Measurements from ENCODE around the gene MED27. TPM values are rescaled to one million over a fixed set of nuclear protein-coding genes. Genes with fewer than 3 reads are reported as not detected.

MED27 gene
- total RNA-seq, 4 donors from 2014 or later, result 8.2 to 18.9 (median 11.8) TPM

DNA sequence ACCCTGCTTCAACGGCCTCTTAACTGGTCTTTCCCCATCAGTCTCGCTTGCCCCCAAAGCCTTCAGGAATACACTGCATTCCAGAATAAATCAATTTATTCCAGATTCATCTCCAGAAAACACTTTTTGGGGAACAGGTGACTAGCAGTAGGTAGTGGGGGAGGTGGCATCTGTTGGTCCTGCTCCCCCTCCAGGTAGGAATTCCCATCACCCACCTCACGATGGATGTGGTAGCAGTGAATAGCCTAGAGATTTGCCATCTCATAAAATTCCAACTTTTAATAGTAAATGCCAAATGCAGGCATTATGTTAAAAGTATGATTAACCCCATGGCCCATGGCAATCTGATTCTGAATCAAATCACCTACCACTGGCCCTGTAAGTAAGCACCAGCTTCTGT is 142.7 kb downstream of the MED27 start:
- Histone ChIP-seq H3K36me3 (peaks cover 0 to 52% (median 0%) of the 10 kb centered on the region in 3 donors), H3K4me1 (no peaks in the 10 kb centered on the region), H3K4me3 (no peak overlapping the region), H3K27me3 (no peaks in the 10 kb centered on the region), H3K27ac (no peak overlapping the region), H3K9me3 (peaks cover 0 to 14% (median 3%) of the 10 kb centered on the region in 4 donors)
- 85 to 92% methylated on average over 3 of the region's 3 CpGs for WGBS, 2 donors
- no peak for DNase-seq (ENCODE audit: low spot score in 2 of 2)
- no peak for TF ChIP-seq EP300 (IDR thresholded peaks at IDR 0.05)
- TF ChIP-seq POLR2A (IDR thresholded peaks at IDR 0.05), result no peak
- TF ChIP-seq, protein P1, sequence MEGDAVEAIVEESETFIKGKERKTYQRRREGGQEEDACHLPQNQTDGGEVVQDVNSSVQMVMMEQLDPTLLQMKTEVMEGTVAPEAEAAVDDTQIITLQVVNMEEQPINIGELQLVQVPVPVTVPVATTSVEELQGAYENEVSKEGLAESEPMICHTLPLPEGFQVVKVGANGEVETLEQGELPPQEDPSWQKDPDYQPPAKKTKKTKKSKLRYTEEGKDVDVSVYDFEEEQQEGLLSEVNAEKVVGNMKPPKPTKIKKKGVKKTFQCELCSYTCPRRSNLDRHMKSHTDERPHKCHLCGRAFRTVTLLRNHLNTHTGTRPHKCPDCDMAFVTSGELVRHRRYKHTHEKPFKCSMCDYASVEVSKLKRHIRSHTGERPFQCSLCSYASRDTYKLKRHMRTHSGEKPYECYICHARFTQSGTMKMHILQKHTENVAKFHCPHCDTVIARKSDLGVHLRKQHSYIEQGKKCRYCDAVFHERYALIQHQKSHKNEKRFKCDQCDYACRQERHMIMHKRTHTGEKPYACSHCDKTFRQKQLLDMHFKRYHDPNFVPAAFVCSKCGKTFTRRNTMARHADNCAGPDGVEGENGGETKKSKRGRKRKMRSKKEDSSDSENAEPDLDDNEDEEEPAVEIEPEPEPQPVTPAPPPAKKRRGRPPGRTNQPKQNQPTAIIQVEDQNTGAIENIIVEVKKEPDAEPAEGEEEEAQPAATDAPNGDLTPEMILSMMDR (IDR thresholded peaks at IDR 0.05), result no peak

GRCh38 chr9:131934673-131935072 is 145.0 kb downstream of the MED27 start:
- 95 to 96% methylated on average over 3 of the region's 3 CpGs for WGBS, 2 donors
- DNase-seq (ENCODE audit: low spot score in 2 of 2), result no peak
- Histone ChIP-seq H3K27me3 (no peaks in the 10 kb centered on the region), H3K9me3 (peaks cover 0 to 14% (median 3%) of the 10 kb centered on the region in 4 donors), H3K27ac (no peak overlapping the region), H3K4me3 (no peak overlapping the region), H3K4me1 (no peaks in the 10 kb centered on the region), H3K36me3 (peaks cover 0 to 52% (median 0%) of the 10 kb centered on the region in 3 donors)
- TF ChIP-seq POLR2A (IDR thresholded peaks at IDR 0.05) (no peak), EP300 (IDR thresholded peaks at IDR 0.05) (no peak)
- TF ChIP-seq, protein P1 (IDR thresholded peaks at IDR 0.05), result no peak

DNA sequence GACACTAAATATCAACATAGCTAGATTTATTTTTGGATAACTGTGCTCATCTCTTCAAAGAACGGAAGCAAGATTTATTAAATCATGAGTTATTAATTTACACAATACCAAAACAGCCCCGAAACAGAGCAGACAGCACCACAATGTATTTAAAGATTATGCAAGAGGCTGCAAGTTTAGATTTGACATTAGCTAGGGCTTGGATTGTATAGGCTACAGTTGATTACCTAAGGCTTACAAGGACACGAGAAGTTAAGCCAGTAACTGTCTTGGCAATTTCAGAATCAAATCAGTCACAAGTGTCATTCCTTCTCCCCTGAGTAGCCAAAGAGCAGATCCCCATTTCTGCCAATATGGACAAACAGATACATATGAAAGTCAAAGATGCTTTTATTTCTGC is 152.6 kb downstream of the MED27 start:
- DNase-seq (ENCODE audit: low spot score in 2 of 2), result no peak
- TF ChIP-seq POLR2A (IDR thresholded peaks at IDR 0.05) (no peak), EP300 (IDR thresholded peaks at IDR 0.05) (no peak)
- TF ChIP-seq, protein P1 (IDR thresholded peaks at IDR 0.05), result no peak
- Histone ChIP-seq H3K27ac (no peak overlapping the region), H3K27me3 (no peaks in the 10 kb centered on the region), H3K36me3 (no peaks in the 10 kb centered on the region), H3K4me1 (no peaks in the 10 kb centered on the region), H3K4me3 (no peak overlapping the region), H3K9me3 (no peaks in the 10 kb centered on the region)
- 83 to 86% methylated on average over 3 of the region's 3 CpGs for WGBS, 2 donors

DNA sequence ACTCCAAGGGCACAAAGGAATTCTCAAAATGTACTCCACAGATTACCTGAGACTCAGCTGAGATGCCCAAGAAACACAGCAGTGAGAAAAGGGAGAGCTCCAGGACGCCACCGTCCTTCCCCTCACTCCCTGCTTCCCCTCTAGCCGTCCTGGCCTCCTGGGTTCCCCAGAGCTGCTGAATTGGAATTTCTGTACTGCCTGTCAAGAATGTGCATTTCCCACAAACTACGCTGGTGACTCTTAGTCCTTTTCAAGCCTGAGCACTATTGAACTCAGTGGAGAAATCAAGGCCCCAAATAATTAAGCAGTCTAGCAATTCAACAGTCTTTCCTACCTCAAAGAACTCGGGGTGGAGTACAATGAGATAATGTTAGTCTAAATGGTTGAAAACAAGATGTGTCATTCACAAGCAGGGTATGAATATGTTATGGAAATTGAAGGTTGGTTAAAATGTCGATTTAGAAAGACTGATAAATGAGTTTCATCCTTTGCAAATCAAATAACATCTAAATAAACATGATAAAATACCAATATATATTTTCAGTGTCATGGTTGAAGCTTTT is 153.2 kb downstream of the MED27 start:
- no peaks in the 10 kb centered on the region for H3K27me3 ChIP-seq
- no peak overlapping the region for H3K27ac ChIP-seq
- H3K9me3 ChIP-seq, result no peaks in the 10 kb centered on the region
- no peak overlapping the region for H3K4me3 ChIP-seq
- H3K4me1 ChIP-seq, result no peaks in the 10 kb centered on the region
- WGBS, 2 donors, result 84 to 87% methylated on average over 6 of the region's 6 CpGs
- DNase-seq (ENCODE audit: low spot score in 2 of 2), result no peak
- TF ChIP-seq POLR2A (IDR thresholded peaks at IDR 0.05) (no peak), EP300 (IDR thresholded peaks at IDR 0.05) (no peak)
- TF ChIP-seq, protein P1 (IDR thresholded peaks at IDR 0.05), result no peak
- H3K36me3 ChIP-seq, result no peaks in the 10 kb centered on the region

GRCh38 chr9:131925677-131926177 is 153.9 kb downstream of the MED27 start:
- TF ChIP-seq EP300 (IDR thresholded peaks at IDR 0.05) (no peak), POLR2A (IDR thresholded peaks at IDR 0.05) (no peak)
- TF ChIP-seq, protein P1 (IDR thresholded peaks at IDR 0.05), result no peak
- no peak overlapping the region for H3K27ac ChIP-seq
- 85 to 87% methylated on average over 6 of the region's 6 CpGs for WGBS, 2 donors
- no peaks in the 10 kb centered on the region for H3K36me3 ChIP-seq
- DNase-seq (ENCODE audit: low spot score in 2 of 2), result no peak
- H3K4me3 ChIP-seq, result no peak overlapping the region
- H3K27me3 ChIP-seq, result no peaks in the 10 kb centered on the region
- no peaks in the 10 kb centered on the region for H3K4me1 ChIP-seq
- H3K9me3 ChIP-seq, result no peaks in the 10 kb centered on the region
